HG02970 (cell line): ENCODE measurements around the gene TNNT2.

Experiments
- ATAC-seq: cut with Tn5 transposase; IDR thresholded peaks from one replicate; pipeline ENCODE4 v1.9.1; 2021; ENCODE audit warnings: mild to moderate bottlenecking, moderate library complexity, moderate number of reproducible peaks; ENCODE audit not compliant: unreplicated experiment, low FRiP score

Gene TNNT2

GRCh38 chr1:201404055-201404454, 26.6 kb upstream of the TNNT2 start:
- no peak for ATAC-seq

GRCh38 chr1:201403359-201403758, 25.9 kb upstream of the TNNT2 start:
- ATAC-seq: no peak

- no peak for ATAC-seq
Observed at GRCh38 chr1:201401700-201402099, 24.2 kb upstream of the TNNT2 start.

GRCh38 chr1:201400852-201401230, 23.4 kb upstream of the TNNT2 start:
- no peak for ATAC-seq

GRCh38 chr1:201400212-201400851, 22.9 kb upstream of the TNNT2 start:
- ATAC-seq: no peak

- ATAC-seq: no peak
Observed at GRCh38 chr1:201399352-201400126, 22.1 kb upstream of the TNNT2 start.

- ATAC-seq: no peak
Observed at GRCh38 chr1:201399018-201399351, 21.5 kb upstream of the TNNT2 start, which contains the start of gene LAD1. LAD1 (minus strand) TSS chr1:201399324; CDS start chr1:201399306, 18 bp downstream.

- ATAC-seq: no peak
Observed at GRCh38 chr1:201397675-201398074, 20.2 kb upstream of the TNNT2 start.

- no peak for ATAC-seq
Observed at GRCh38 chr1:201396861-201397464, 19.5 kb upstream of the TNNT2 start.

GRCh38 chr1:201395936-201396335, 18.5 kb upstream of the TNNT2 start:
- ATAC-seq: no peak

GRCh38 chr1:201394591-201394990, 17.1 kb upstream of the TNNT2 start:
- no peak for ATAC-seq

- ATAC-seq: no peak
Observed at GRCh38 chr1:201393076-201393475, 15.6 kb upstream of the TNNT2 start.

- ATAC-seq: no peak
Observed at GRCh38 chr1:201391651-201392511, 14.4 kb upstream of the TNNT2 start.

GRCh38 chr1:201391225-201391624, 13.7 kb upstream of the TNNT2 start:
- no peak for ATAC-seq

- ATAC-seq: no peak
Observed at GRCh38 chr1:201389051-201389450, 11.6 kb upstream of the TNNT2 start.

GRCh38 chr1:201386208-201386607, 8.7 kb upstream of the TNNT2 start:
- ATAC-seq: no peak

GRCh38 chr1:201385299-201385891, 7.9 kb upstream of the TNNT2 start:
- ATAC-seq: no peak

GRCh38 chr1:201384406-201384782, 6.9 kb upstream of the TNNT2 start:
- ATAC-seq: no peak

GRCh38 chr1:201383647-201384405, 6.3 kb upstream of the TNNT2 start:
- ATAC-seq: no peak

- no peak for ATAC-seq
Observed at GRCh38 chr1:201381130-201381529, 3.6 kb upstream of the TNNT2 start.
